Measurements from ENCODE around the gene TMED10. TPM values are rescaled to one million over a fixed set of nuclear protein-coding genes. Genes with fewer than 3 reads are reported as not detected.

TMED10 gene
- total RNA-seq, 2 donors from 2014 or later = 264 to 267 TPM

DNA sequence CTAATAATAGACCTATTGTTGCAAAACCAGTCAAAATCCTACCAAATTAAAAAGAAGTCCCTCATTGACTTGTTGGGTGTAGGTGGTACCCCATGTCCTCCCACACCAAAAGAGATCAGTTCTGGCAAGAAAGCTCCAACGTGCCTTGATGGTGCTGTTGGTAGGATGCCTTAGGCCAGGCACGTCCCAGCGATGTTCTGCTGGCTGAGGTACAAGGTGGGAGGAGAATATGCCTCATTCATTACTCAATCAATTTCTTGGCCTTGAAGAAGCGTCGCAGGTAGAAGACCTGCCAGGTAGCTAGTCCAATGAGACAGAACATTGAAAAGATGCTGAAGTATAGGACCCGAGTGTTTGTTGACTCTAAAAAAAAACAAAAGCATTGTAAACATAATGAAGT is 41.8 kb downstream of the TMED10 start:
- Mint-ChIP-seq H3K9me3 (peaks cover 16% of the 10 kb centered on the region), H3K27me3 (ENCODE audit: insufficient read depth) (no peaks in the 10 kb centered on the region), H3K4me1 (peaks cover 3% of the 10 kb centered on the region), H3K36me3 (ENCODE audit: low read depth) (peaks cover 45% of the 10 kb centered on the region), H3K27ac (peak overlapping the region; percentile 61), H3K4me3 (no peak overlapping the region)
- Histone ChIP-seq H3K9ac (ENCODE audit: extremely low read depth, low read length, poor library complexity, severe bottlenecking) (no peak overlapping the region), H3K9me3 (ENCODE audit: control insufficient read depth, low read length) (peaks cover 18% of the 10 kb centered on the region), H3K4me1 (ENCODE audit: control insufficient read depth, insufficient read depth, low read length) (no peaks in the 10 kb centered on the region), H3K27ac (ENCODE audit: low read depth, low read length) (no peak overlapping the region), H3K36me3 (ENCODE audit: control insufficient read depth, insufficient read depth, low read length) (peaks cover 54% of the 10 kb centered on the region), H3K27me3 (ENCODE audit: control insufficient read depth, insufficient read depth, low read length, poor library complexity, severe bottlenecking) (no peaks in the 10 kb centered on the region), H3K4me3 (ENCODE audit: low read length) (no peak overlapping the region)
- WGBS, 2 experiments (ENCODE audit: insufficient coverage in 1 of 2, insufficient read length in 1 of 2) = 90 to 96% methylated on average over 1 to 6 of the region's 6 CpGs
- DNase-seq = no peak
- TF ChIP-seq, protein P1, sequence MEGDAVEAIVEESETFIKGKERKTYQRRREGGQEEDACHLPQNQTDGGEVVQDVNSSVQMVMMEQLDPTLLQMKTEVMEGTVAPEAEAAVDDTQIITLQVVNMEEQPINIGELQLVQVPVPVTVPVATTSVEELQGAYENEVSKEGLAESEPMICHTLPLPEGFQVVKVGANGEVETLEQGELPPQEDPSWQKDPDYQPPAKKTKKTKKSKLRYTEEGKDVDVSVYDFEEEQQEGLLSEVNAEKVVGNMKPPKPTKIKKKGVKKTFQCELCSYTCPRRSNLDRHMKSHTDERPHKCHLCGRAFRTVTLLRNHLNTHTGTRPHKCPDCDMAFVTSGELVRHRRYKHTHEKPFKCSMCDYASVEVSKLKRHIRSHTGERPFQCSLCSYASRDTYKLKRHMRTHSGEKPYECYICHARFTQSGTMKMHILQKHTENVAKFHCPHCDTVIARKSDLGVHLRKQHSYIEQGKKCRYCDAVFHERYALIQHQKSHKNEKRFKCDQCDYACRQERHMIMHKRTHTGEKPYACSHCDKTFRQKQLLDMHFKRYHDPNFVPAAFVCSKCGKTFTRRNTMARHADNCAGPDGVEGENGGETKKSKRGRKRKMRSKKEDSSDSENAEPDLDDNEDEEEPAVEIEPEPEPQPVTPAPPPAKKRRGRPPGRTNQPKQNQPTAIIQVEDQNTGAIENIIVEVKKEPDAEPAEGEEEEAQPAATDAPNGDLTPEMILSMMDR (conservative IDR thresholded peaks at IDR 0.05) = no peak

DNA sequence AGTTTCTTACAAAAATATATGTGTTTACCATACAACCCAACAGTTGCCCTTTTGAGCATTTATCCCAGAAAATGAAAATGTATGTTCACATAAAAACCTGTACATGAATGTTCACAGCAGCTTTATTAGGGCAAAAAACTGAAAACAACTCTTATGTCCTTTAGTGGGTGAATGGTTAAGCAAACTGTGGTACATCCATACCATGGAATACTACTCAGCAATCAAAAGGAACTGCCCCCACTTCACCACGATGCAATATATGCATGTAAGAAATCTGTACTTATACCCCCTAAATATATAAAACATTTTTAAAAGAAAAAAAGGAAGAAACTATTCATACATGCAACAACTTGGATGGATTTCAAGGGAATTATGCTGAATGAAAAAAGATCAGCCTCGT is 42.8 kb downstream of the TMED10 start:
- 100% methylated on average over 1 of the region's 2 CpGs for WGBS, 2 experiments (ENCODE audit: insufficient coverage in 1 of 2, insufficient read length in 1 of 2)
- H3K4me3 Mint-ChIP-seq = no peak overlapping the region
- Histone ChIP-seq H3K4me3 (ENCODE audit: low read length) (no peak overlapping the region), H3K4me1 (ENCODE audit: control insufficient read depth, insufficient read depth, low read length) (no peaks in the 10 kb centered on the region), H3K9ac (ENCODE audit: extremely low read depth, low read length, poor library complexity, severe bottlenecking) (no peak overlapping the region), H3K36me3 (ENCODE audit: control insufficient read depth, insufficient read depth, low read length) (peaks cover 55% of the 10 kb centered on the region), H3K27me3 (ENCODE audit: control insufficient read depth, insufficient read depth, low read length, poor library complexity, severe bottlenecking) (no peaks in the 10 kb centered on the region), H3K9me3 (ENCODE audit: control insufficient read depth, low read length) (peaks cover 18% of the 10 kb centered on the region), H3K27ac (ENCODE audit: low read depth, low read length) (no peak overlapping the region)
- no peaks in the 10 kb centered on the region for H3K27me3 Mint-ChIP-seq (ENCODE audit: insufficient read depth)
- peaks cover 44% of the 10 kb centered on the region for H3K36me3 Mint-ChIP-seq (ENCODE audit: low read depth)
- H3K4me1 Mint-ChIP-seq = peaks cover 3% of the 10 kb centered on the region
- DNase-seq = no peak
- TF ChIP-seq, protein P1 (conservative IDR thresholded peaks at IDR 0.05) = no peak
- H3K27ac Mint-ChIP-seq = no peak overlapping the region
- peaks cover 16% of the 10 kb centered on the region for H3K9me3 Mint-ChIP-seq

DNA sequence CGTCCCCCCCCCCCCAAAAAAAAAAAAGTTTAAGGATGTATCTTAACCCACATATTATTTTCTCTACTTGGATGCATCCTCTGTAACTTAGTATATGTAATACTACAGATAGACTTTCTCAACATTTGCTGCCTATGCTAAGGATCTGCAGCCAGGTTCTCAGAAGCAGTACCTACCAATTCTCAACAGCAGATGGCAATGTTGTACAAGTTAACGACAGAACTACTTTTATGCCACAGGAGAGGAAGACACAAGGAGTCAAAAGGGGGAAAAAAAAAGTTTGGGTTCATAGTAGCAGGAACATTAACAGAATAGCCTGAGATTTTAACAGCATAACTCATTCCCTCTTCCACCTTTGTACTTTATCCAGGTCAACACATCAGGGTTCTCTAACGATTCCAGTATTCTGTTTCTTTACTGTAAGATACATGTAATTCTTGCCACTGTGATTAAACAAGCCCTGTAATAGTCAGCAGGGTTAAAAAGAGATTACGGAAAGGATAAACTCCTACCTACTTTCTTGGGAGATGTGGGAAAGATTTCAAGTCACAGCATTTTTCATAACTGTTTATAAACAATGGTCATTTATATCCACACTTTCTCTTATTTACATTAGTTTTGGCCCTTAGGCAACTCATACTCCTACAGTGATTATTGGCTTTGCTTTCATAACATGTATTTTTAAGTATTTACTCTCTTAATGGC is 43.9 kb downstream of the TMED10 start:
- Histone ChIP-seq H3K36me3 (ENCODE audit: control insufficient read depth, insufficient read depth, low read length) (peaks cover 54% of the 10 kb centered on the region), H3K27ac (ENCODE audit: low read depth, low read length) (no peak overlapping the region), H3K4me1 (ENCODE audit: control insufficient read depth, insufficient read depth, low read length) (no peaks in the 10 kb centered on the region), H3K4me3 (ENCODE audit: low read length) (no peak overlapping the region), H3K9me3 (ENCODE audit: control insufficient read depth, low read length) (peaks cover 18% of the 10 kb centered on the region), H3K9ac (ENCODE audit: extremely low read depth, low read length, poor library complexity, severe bottlenecking) (no peak overlapping the region), H3K27me3 (ENCODE audit: control insufficient read depth, insufficient read depth, low read length, poor library complexity, severe bottlenecking) (no peaks in the 10 kb centered on the region)
- Mint-ChIP-seq H3K36me3 (ENCODE audit: low read depth) (peaks cover 36% of the 10 kb centered on the region), H3K4me1 (peaks cover 7% of the 10 kb centered on the region), H3K27ac (peak overlapping the region; percentile 33), H3K27me3 (ENCODE audit: insufficient read depth) (no peaks in the 10 kb centered on the region), H3K9me3 (peaks cover 16% of the 10 kb centered on the region), H3K4me3 (no peak overlapping the region)
- peak; percentile 81 for DNase-seq
- WGBS, 2 experiments (ENCODE audit: insufficient coverage in 1 of 2, insufficient read length in 1 of 2) = 70 to 80% methylated on average over 1 to 3 of the region's 4 CpGs
- TF ChIP-seq, protein P1 (conservative IDR thresholded peaks at IDR 0.05) = peak; percentile 87
